Astrocyte (in vitro differentiated cells and primary cell): Measurements from ENCODE around the gene KCNK2. TPM values are rescaled to one million over a fixed set of nuclear protein-coding genes. Genes with fewer than 3 reads are reported as not detected.

Experiments used
- DNase-seq: peaks from one replicate; pipeline ENCODE4 v3.0.0-alpha.2; 2010; ENCODE audit warnings: low read depth
- FAIRE-seq: peaks from 2 replicates; lab custom pipeline; 2011; peaks lifted over from hg19 to GRCh38; lab: Jason Lieb, UNC
- H2AFZ ChIP-seq: 2 replicates; pipeline ENCODE4 v1.6.0; 2012; ENCODE audit warnings: low read depth, low read length, inconsistent platforms
- H3K27ac ChIP-seq: 2 replicates; pipeline ENCODE4 v1.5.1; 2011; ENCODE audit warnings: low read depth, low read length, inconsistent platforms
- H3K27me3 ChIP-seq: 2 replicates; pipeline ENCODE4 v1.6.0; 2011; ENCODE audit warnings: low read length, inconsistent platforms; ENCODE audit not compliant: insufficient read depth
- H3K36me3 ChIP-seq: 2 replicates; pipeline ENCODE4 v1.5.1; 2011; ENCODE audit warnings: low read length, inconsistent platforms; ENCODE audit not compliant: insufficient read depth
- H3K4me1 ChIP-seq: 2 replicates; pipeline ENCODE4 v1.5.1; 2011; ENCODE audit warnings: low read length, inconsistent platforms; ENCODE audit not compliant: insufficient read depth
- H3K4me2 ChIP-seq: 2 replicates; pipeline ENCODE4 v1.6.0; 2012; ENCODE audit warnings: low read length, inconsistent platforms
- H3K4me3 ChIP-seq: 2 replicates; pipeline ENCODE4 v1.5.1; 2011; ENCODE audit warnings: low read depth, mild to moderate bottlenecking, low read length, inconsistent platforms; ENCODE audit not compliant: insufficient read depth
- H3K79me2 ChIP-seq: 2 replicates; pipeline ENCODE4 v1.6.0; 2012; ENCODE audit warnings: mild to moderate bottlenecking, low read length, inconsistent platforms; ENCODE audit not compliant: insufficient read depth
- H3K9ac ChIP-seq: 2 replicates; pipeline ENCODE4 v1.6.0; 2012; ENCODE audit warnings: mild to moderate bottlenecking, low read length, inconsistent platforms
- H3K9me3 ChIP-seq: 2 replicates; pipeline ENCODE4 v1.5.1; 2012; ENCODE audit warnings: low read depth, mild to moderate bottlenecking, low read length, inconsistent platforms; ENCODE audit not compliant: insufficient read depth
- H4K20me1 ChIP-seq: 2 replicates; pipeline ENCODE4 v1.6.0; 2012; ENCODE audit warnings: low read length, inconsistent platforms; ENCODE audit not compliant: insufficient read depth
- H3K27ac Mint-ChIP-seq: one replicate; pipeline ENCODE4 v1.8.0; 2021; ENCODE audit warnings: mild to moderate bottlenecking, mixed read lengths; ENCODE audit not compliant: unreplicated experiment
- H3K27me3 Mint-ChIP-seq: one replicate; pipeline ENCODE4 v1.8.0; 2021; ENCODE audit warnings: low read depth, mixed read lengths; ENCODE audit not compliant: unreplicated experiment
- H3K36me3 Mint-ChIP-seq: one replicate; pipeline ENCODE4 v1.8.0; 2021; ENCODE audit warnings: low read depth, mixed read lengths; ENCODE audit not compliant: unreplicated experiment
- H3K4me1 Mint-ChIP-seq: one replicate; pipeline ENCODE4 v1.8.0; 2021; ENCODE audit warnings: low read depth, mixed read lengths; ENCODE audit not compliant: unreplicated experiment
- H3K4me3 Mint-ChIP-seq: one replicate; pipeline ENCODE4 v1.8.0; 2021; ENCODE audit warnings: mild to moderate bottlenecking, moderate library complexity, mixed read lengths; ENCODE audit not compliant: unreplicated experiment
- H3K9me3 Mint-ChIP-seq: one replicate; pipeline ENCODE4 v1.8.0; 2021; ENCODE audit warnings: mild to moderate bottlenecking, mixed read lengths; ENCODE audit not compliant: unreplicated experiment
- EZH2 ChIP-seq: IDR thresholded peaks from 2 replicates; pipeline ENCODE4 v1.6.1; 2012; ENCODE audit warnings: mild to moderate bottlenecking, low read length, inconsistent platforms; ENCODE audit not compliant: insufficient read depth
- total RNA-seq: library from RNA; stranded (reverse); gene quantifications from 2 replicates; pipeline ENCODE4 v1.2.1, GENCODE V29; 2021
- TF ChIP-seq, protein P1 (sequence below): IDR thresholded peaks from 2 replicates; pipeline ENCODE4 v1.5.1; 2011; ENCODE audit warnings: low read depth, mild to moderate bottlenecking, inconsistent platforms, low read length, moderate library complexity; ENCODE audit not compliant: insufficient read depth

KCNK2 gene
- total RNA-seq, 1 donor from 2014 or later, result 0.16 TPM

GRCh38 chr1:215241451-215241850 lies 158.9 kb downstream of the KCNK2 start:
- Histone ChIP-seq H3K79me2 (no peaks in the 10 kb centered on the region), H3K9ac (no peak overlapping the region), H3K27ac (no peak overlapping the region), H4K20me1 (no peaks in the 10 kb centered on the region), H3K36me3 (no peaks in the 10 kb centered on the region), H3K4me1 (no peaks in the 10 kb centered on the region), H3K4me2 (no peak overlapping the region), H3K27me3 (no peaks in the 10 kb centered on the region), H3K4me3 (no peak overlapping the region), H2AFZ (no peak overlapping the region), H3K9me3 (no peaks in the 10 kb centered on the region)
- H3K4me1 Mint-ChIP-seq, result no peaks in the 10 kb centered on the region
- H3K36me3 Mint-ChIP-seq, result no peaks in the 10 kb centered on the region
- no peaks in the 10 kb centered on the region for H3K27me3 Mint-ChIP-seq
- TF ChIP-seq EZH2, result no peak
- TF ChIP-seq, protein P1, sequence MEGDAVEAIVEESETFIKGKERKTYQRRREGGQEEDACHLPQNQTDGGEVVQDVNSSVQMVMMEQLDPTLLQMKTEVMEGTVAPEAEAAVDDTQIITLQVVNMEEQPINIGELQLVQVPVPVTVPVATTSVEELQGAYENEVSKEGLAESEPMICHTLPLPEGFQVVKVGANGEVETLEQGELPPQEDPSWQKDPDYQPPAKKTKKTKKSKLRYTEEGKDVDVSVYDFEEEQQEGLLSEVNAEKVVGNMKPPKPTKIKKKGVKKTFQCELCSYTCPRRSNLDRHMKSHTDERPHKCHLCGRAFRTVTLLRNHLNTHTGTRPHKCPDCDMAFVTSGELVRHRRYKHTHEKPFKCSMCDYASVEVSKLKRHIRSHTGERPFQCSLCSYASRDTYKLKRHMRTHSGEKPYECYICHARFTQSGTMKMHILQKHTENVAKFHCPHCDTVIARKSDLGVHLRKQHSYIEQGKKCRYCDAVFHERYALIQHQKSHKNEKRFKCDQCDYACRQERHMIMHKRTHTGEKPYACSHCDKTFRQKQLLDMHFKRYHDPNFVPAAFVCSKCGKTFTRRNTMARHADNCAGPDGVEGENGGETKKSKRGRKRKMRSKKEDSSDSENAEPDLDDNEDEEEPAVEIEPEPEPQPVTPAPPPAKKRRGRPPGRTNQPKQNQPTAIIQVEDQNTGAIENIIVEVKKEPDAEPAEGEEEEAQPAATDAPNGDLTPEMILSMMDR, result no peak
- peaks cover 2% of the 10 kb centered on the region for H3K9me3 Mint-ChIP-seq
- no peak for FAIRE-seq
- no peak for DNase-seq
- no peak overlapping the region for H3K27ac Mint-ChIP-seq
- H3K4me3 Mint-ChIP-seq, result no peak overlapping the region

DNA sequence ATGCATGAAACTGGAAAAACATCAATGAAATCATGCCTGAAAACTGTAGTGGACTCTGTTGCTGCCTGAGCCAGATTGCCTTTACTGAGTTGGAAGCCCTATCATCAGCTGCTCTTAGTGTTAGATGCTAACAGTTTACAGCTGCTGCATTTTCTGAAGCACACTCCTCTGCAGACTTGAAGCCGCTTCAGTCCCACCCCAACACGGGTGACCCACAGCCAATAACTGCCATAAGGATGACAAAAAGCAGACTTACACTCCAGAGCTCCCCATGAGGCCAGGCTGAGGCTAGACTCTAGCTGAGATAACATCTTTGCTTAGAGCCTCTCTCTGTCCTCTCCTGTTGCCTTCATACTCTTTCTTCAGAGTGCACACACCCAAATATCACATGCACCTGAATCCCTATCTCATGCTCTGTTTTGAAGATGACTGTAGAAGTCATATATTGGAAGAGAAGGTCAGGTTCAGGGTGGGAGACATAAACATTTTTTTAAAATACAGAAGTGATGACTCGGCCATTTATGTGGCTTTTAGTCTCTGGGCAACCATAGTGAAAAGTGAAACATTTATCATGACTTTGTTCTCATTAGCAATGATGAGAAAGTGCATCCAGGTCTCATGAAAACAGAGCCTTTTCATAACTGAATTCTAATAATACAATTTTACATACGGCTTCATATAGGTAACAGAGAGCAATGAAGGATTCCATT lies 161.0 kb downstream of the KCNK2 start:
- H3K4me3 Mint-ChIP-seq, result no peak overlapping the region
- Histone ChIP-seq H3K27ac (no peak overlapping the region), H3K79me2 (no peaks in the 10 kb centered on the region), H3K4me2 (no peak overlapping the region), H4K20me1 (no peaks in the 10 kb centered on the region), H3K9ac (no peak overlapping the region), H3K36me3 (no peaks in the 10 kb centered on the region), H2AFZ (no peak overlapping the region), H3K9me3 (no peaks in the 10 kb centered on the region), H3K27me3 (no peaks in the 10 kb centered on the region), H3K4me3 (no peak overlapping the region), H3K4me1 (no peaks in the 10 kb centered on the region)
- no peak overlapping the region for H3K27ac Mint-ChIP-seq
- H3K4me1 Mint-ChIP-seq, result no peaks in the 10 kb centered on the region
- peaks cover 2% of the 10 kb centered on the region for H3K9me3 Mint-ChIP-seq
- TF ChIP-seq, protein P1, result no peak
- no peak for TF ChIP-seq EZH2
- no peaks in the 10 kb centered on the region for H3K27me3 Mint-ChIP-seq
- DNase-seq (no peak), FAIRE-seq (no peak)
- H3K36me3 Mint-ChIP-seq, result no peaks in the 10 kb centered on the region

DNA sequence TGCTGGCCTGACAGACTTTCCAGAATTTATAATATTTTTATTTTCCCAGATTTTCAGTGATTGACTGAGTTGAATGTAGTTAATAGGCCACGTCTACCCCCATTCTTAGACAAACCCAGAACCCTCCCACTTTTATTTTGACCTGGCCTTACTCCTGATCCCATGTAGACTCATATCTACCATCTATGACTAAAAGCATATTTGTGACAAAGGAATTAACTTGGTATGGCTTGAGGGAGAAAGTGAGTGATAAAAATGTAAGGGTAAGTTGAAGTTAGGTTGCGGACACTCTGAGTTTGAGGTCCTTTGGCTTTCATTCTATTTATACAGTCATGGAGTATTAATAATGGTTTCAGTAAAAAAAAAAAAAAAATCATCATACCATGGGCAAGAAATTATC lies 168.4 kb downstream of the KCNK2 start:
- TF ChIP-seq, protein P1, result no peak
- TF ChIP-seq EZH2, result no peak
- Histone ChIP-seq H3K27ac (no peak overlapping the region), H3K4me2 (no peak overlapping the region), H2AFZ (no peak overlapping the region), H4K20me1 (no peaks in the 10 kb centered on the region), H3K36me3 (no peaks in the 10 kb centered on the region), H3K9me3 (no peaks in the 10 kb centered on the region), H3K4me3 (no peak overlapping the region), H3K4me1 (no peaks in the 10 kb centered on the region), H3K79me2 (no peaks in the 10 kb centered on the region), H3K9ac (no peak overlapping the region), H3K27me3 (no peaks in the 10 kb centered on the region)
- Mint-ChIP-seq H3K9me3 (no peaks in the 10 kb centered on the region), H3K27ac (no peak overlapping the region), H3K4me1 (no peaks in the 10 kb centered on the region), H3K4me3 (no peak overlapping the region), H3K36me3 (no peaks in the 10 kb centered on the region), H3K27me3 (no peaks in the 10 kb centered on the region)
- FAIRE-seq, result no peak
- DNase-seq, result no peak
